ENCODE results near the gene SPATA24.
A peak's percentile ranks its signal among the peaks of the same experiment; 100 is the strongest.
"Not testable (repeated sequence)": the region's sequence is repeated elsewhere in the genome, so short reads cannot be mapped to it uniquely, and the experiment has no call there.

The SPATA24 gene

GRCh38 chr5:139403787-139404483, at the start of gene SPATA24:
Gene SPATA24 (minus strand): TSS chr5:139404089. CDS start chr5:139404060, 29 bp downstream.
- DNase-seq = peak; percentile 77 to 99 (median 96)

DNA sequence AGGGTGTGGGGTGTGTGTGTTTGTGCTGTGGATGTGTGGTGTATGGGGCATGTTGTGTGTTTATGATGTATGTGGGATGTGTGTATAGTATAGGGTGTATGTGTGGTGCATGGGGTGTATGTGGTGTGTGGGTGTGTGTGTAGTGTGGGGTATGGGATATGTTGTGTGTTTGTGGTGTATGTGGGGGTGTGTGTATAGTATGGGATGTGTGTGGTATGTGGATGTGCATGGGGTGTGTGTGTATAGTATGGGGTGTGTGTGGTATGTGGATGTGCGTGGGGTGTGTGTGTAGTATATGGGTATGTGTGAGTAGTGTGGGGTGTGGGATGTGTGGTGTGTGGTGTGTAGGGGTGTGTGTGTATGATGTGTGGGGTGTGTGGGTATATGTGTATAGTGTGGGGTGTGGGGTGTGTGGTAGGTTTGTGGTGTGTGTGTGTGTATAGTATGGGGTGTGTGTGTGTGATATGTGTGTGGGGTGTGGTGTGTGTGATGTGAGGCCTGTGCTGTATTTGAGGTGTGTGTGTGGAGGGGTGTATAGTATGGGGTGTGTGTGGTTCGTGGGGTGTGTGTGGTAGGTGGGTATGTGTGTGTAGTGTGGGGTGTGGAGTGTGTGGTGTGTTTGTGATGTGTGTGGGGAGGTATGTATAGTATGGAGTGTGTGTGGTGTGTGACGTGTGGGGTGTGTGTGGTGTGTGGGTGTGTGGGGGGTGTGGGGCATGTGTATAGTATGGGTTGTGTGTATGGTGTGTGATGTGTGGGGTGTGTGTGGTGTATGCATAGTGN, 48.2 kb upstream of the SPATA24 start:
- no peak for DNase-seq

GRCh38 chr5:139451176-139451575, 47.3 kb upstream of the SPATA24 start:
- no peak for DNase-seq

DNA sequence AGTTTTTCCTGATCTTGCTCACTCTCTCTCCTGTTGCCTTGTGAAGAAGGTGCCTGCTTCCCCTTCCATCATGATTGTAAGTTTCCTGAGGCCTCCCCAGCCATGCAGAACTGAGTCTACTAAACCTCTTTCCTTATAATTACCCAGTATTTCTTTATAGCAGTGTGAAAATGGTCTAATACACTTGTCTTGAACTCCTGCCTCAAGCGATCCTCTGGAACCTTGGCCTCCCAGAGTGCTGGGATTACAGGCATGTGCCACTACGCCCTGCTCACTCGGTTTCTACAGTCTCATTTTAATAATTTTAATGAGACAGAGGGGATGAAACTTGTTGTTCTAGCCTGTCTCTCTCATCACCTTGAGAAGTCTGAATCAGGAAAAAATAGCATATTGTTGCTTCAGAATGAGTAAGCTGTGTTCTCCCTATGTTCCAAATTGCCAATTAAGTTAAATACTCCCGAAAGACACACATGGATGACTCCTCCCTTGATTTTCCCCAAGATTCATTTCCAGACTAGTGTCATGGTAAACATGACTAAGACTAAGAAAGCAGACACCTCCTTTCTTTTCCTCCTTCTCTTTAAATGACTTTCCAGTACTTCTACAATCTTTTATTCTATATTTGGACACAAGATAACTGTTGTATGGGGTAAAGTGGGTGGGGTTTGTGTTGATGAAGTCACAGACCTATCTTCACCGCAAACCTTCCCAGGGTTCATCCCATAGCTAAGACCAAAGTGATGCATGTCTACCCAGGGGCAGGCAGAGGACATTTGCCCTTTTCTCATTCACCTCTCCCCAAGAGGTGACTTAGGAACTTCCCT, 43.3 kb upstream of the SPATA24 start:
- no peak for DNase-seq

GRCh38 chr5:139445325-139446170, 41.7 kb upstream of the SPATA24 start:
- DNase-seq = no peak

- DNase-seq = no peak
These were observed 40.1 kb upstream of the SPATA24 start for GRCh38 chr5:139443831-139444453.

DNA sequence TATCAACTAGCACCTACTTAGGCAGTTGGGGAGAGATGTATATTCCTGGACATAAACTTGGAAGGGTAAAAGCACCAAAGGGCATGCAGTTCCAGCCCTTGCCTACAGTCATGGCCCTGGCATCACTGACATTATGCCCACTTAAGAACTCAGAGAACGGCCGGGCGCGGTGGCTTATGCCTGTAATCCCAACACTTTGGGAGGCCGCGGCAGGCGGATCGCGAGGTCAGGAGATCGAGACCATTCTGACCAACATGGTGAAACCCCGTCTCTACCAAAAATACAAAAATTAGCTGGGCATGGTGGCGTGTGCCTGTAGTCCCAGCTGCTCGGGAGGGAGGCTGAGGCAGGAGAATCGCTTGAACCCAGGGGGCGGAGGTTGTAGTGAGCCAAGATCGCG, 36.5 kb upstream of the SPATA24 start:
- DNase-seq = not testable (repeated sequence)

DNA sequence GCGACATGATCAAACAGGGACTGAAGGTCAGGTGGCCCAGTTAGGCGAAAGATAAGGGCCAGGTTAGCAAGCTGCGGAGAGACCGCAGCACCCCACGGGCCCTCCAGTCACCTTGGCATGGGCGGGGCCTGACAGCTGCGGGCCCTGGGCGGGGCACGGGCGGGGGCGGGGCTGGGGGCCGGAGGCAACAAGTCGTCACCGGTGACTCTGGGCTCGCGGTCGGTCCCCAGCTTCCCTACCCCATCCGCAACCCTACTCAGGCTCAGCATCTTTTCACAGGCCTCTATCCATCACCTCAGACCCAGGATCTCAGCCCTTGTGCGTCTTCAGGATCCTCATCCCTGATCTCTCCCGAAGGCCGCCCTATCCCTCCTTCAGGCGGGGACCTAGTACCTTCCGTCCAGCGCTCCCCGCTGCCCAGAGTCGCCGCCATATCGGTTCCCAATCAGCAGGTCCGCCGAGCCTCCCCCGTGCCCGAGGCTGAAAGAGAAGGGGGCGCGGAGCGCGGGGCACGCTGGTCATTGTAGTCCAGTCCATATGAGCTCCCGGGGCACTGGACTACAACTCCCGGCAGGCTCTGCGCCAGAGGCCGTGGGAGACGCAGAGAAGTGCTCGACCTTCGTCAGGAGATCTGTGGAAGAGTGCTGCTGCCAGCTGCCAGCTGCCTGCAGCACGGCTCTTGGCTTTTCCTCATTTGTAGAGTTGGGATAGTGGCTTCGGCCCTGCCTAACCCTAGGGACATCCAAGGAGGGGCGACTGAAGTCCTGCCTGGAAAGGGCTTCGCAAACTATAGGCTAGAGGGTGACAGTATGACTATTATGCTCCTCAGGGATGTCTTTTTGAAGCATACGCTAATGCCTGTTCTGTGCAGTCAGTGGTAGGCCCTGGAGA, 35.4 kb upstream of the SPATA24 start, which contains the start of gene DNAJC18:
DNAJC18 (minus strand) TSS at position 513 of the 891 bp plus-strand sequence; CDS start at position 433, 80 bp downstream.
- peak; percentile 67 to 98 (median 90) for DNase-seq

GRCh38 chr5:139438707-139439012, 34.8 kb upstream of the SPATA24 start:
- DNase-seq = peak in 1 of 56 donors; percentile 43

DNA sequence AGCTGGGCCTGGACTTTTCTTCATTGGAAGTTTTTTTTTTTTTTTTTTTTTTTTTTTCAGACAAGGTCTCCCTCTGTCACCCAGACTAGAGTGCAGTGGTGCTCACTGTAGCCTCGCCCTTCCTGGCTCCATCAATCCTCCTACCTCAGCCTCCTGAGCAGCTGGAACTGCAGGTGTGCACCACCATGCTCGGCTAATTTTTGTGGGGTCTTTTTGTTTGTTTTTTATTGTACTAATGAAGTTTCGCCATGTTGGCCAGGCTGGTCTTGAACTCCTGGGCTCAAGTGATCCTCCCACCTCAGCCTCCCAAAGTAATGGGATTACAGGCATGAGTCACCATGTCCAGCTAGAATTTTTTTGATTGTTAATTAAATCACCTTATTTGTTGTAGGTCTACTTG, 31.8 kb upstream of the SPATA24 start:
- no peak for DNase-seq

GRCh38 chr5:139431706-139432105, 27.8 kb upstream of the SPATA24 start:
- no peak for DNase-seq

GRCh38 chr5:139430015-139430414, 26.1 kb upstream of the SPATA24 start:
- DNase-seq = no peak

DNA sequence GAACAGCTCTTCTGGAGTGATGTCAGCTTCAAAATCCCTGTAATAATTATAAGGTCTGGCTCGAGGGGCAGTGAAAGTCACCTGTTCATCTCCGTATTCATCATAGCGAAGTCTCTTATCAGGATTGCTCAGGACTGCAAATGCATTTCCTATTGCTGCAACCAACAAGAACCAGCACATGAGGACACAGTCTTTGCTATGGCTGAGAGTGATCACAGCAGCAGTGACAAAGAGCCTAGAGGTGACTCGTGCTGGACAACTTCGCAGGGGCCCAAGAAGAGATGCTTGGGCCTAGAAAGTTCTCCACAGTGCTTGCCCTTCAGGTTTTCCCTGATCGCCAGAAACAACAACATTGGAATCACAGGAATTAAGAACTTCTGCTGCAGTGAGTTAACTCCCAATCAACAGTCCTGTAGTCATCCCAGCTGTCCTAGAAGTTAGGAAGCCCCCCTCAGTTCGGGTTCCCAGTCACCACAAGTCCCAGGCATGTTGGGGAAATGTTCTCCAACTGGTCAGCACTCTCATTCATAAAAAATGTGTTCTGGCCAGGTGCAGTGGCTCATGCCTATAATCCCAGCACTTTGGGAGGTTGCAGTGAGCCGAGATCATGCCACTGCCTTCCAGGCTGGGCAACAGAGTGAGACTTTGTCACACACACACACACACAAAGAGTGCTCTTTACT, 22.5 kb upstream of the SPATA24 start:
- no peak for DNase-seq

- DNase-seq = no peak
These were observed 21.6 kb upstream of the SPATA24 start for GRCh38 chr5:139425497-139425896.

DNA sequence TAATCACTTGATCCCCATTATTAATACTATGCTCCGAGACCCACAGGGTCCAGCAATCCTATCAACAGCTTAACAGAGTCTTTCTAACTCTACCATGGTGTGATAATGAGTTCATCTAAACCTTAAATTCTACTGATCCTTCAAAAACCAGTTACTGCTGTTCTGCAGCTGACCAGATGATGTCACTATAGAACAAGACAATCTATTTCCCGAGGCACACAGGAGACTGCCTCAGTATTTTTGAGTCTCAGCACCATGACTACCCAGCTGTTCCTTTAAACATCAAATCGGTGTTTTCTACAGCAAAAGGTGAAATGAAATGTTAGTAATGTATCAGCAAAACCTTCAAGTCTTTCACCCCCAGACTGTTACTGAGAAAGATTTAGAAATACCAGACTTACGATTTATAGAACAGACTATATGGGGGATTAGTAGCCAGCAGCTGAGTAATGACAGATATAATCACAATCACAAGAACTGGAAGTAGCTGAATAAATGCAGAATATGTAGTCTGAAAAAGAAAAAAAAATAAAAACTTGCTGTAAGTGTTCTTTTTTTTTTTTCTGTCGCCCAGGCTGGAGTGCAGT, 18.5 kb upstream of the SPATA24 start:
- DNase-seq = peak in 13 of 56 donors; percentile 3 to 72 (median 20)

- no peak for DNase-seq
These were observed 15.6 kb upstream of the SPATA24 start for GRCh38 chr5:139419226-139420192.

GRCh38 chr5:139418793-139419192, 14.9 kb upstream of the SPATA24 start:
- DNase-seq = no peak

Data from amygdala (tissue), 56 donors.